ENCODE measurements around the gene SUN5.

DNA sequence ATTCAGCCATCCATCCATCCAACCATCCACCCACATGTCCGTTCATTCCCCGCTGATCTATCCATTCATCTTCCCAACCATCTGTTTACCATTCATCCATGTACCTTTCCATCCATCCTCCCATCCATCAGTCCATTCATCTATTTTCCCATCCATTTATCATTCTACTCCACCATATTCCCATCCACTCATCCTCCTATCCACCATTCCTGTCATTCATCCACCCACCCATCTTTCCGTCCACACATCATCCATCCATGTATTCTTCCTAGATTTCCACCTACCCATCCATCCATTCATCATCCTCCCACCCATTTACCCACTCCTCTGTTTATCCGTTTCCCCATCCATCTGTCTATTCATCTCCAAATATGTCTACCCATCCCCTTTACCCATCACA lies 34.0 kb upstream of the SUN5 start:
- TF ChIP-seq, protein P1, sequence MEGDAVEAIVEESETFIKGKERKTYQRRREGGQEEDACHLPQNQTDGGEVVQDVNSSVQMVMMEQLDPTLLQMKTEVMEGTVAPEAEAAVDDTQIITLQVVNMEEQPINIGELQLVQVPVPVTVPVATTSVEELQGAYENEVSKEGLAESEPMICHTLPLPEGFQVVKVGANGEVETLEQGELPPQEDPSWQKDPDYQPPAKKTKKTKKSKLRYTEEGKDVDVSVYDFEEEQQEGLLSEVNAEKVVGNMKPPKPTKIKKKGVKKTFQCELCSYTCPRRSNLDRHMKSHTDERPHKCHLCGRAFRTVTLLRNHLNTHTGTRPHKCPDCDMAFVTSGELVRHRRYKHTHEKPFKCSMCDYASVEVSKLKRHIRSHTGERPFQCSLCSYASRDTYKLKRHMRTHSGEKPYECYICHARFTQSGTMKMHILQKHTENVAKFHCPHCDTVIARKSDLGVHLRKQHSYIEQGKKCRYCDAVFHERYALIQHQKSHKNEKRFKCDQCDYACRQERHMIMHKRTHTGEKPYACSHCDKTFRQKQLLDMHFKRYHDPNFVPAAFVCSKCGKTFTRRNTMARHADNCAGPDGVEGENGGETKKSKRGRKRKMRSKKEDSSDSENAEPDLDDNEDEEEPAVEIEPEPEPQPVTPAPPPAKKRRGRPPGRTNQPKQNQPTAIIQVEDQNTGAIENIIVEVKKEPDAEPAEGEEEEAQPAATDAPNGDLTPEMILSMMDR (IDR thresholded peaks at IDR 0.05) = no peak
- TF ChIP-seq POLR2A (IDR thresholded peaks at IDR 0.05) = no peak
